ENCODE results near the gene CRYZ.
"Not testable (repeated sequence)": the region's sequence is repeated elsewhere in the genome, so short reads cannot be mapped to it uniquely, and the experiment has no call there.

CRYZ gene

GRCh38 chr1:74681449-74681848 lies 51.4 kb downstream of the CRYZ start:
- DNase-seq (ENCODE audit: low read depth) = no peak

- no peak for DNase-seq (ENCODE audit: low read depth)
Measured at GRCh38 chr1:74681001-74681400, 51.8 kb downstream of the CRYZ start.

GRCh38 chr1:74679811-74680210 lies 53.0 kb downstream of the CRYZ start:
- DNase-seq (ENCODE audit: low read depth) = no peak

- no peak for DNase-seq (ENCODE audit: low read depth)
Measured at GRCh38 chr1:74677926-74678325, 54.9 kb downstream of the CRYZ start.

GRCh38 chr1:74674278-74675048 lies 58.4 kb downstream of the CRYZ start:
- no peak for DNase-seq (ENCODE audit: low read depth)

- no peak for DNase-seq (ENCODE audit: low read depth)
Measured at GRCh38 chr1:74673351-74674111, 59.3 kb downstream of the CRYZ start, which contains the start of gene ERICH3. ERICH3 (minus strand) TSS chr1:74673792; CDS start chr1:74673519, 273 bp downstream.

GRCh38 chr1:74670866-74671265 lies 62.0 kb downstream of the CRYZ start:
- DNase-seq (ENCODE audit: low read depth) = not testable (repeated sequence)
